Ovary (tissue), 3 donors: ENCODE measurements around the gene NUDT16L1.

Source experiments
- EP300 ChIP-seq: sonication (generic); formaldehyde crosslinking; IDR thresholded peaks from one replicate; pipeline ENCODE4 v1.6.1; 2017; ENCODE audit warnings: antibody characterized with exemption
- POLR2A ChIP-seq: fragments of 450-650 bp; IDR thresholded peaks from one replicate; pipeline ENCODE4 v1.6.1; 2017; ENCODE audit warnings: antibody characterized with exemption, mild to moderate bottlenecking, moderate library complexity
- TF ChIP-seq, protein P1 (sequence below), 3 donors: fragments of 450-650 bp in 2 of 3; fragments of 200-600 bp in 1 of 3; IDR thresholded peaks; one replicate each; pipeline versions ENCODE4 v1.5.1 to v1.8.0; 2016 to 2022; ENCODE audit warnings: antibody characterized with exemption in 3 of 3, mild to moderate bottlenecking in 1 of 3
- donor health status: DM: no; HTN: no; CAD: no.

GRCh38 chr16:4681471-4682083 lies 11.8 kb upstream of the NUDT16L1 start:
- TF ChIP-seq POLR2A (no peak), EP300 (no peak)
- TF ChIP-seq, protein P1, sequence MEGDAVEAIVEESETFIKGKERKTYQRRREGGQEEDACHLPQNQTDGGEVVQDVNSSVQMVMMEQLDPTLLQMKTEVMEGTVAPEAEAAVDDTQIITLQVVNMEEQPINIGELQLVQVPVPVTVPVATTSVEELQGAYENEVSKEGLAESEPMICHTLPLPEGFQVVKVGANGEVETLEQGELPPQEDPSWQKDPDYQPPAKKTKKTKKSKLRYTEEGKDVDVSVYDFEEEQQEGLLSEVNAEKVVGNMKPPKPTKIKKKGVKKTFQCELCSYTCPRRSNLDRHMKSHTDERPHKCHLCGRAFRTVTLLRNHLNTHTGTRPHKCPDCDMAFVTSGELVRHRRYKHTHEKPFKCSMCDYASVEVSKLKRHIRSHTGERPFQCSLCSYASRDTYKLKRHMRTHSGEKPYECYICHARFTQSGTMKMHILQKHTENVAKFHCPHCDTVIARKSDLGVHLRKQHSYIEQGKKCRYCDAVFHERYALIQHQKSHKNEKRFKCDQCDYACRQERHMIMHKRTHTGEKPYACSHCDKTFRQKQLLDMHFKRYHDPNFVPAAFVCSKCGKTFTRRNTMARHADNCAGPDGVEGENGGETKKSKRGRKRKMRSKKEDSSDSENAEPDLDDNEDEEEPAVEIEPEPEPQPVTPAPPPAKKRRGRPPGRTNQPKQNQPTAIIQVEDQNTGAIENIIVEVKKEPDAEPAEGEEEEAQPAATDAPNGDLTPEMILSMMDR (IDR thresholded peaks at IDR 0.05), result no peak
